SK-N-MC (cell line): ENCODE measurements around the gene RER1.

ENCODE experiments used
- EZH2 ChIP-seq: fragments of 200-600 bp; sonication (generic); IDR thresholded peaks from one replicate; pipeline ENCODE4 v1.6.1; 2017; ENCODE audit warnings: antibody characterized with exemption
- POLR2AphosphoS5 ChIP-seq: IDR thresholded peaks from 2 replicates; pipeline ENCODE4 v1.6.1; 2012; ENCODE audit warnings: mild to moderate bottlenecking, low read depth, low read length, borderline replicate concordance

DNA sequence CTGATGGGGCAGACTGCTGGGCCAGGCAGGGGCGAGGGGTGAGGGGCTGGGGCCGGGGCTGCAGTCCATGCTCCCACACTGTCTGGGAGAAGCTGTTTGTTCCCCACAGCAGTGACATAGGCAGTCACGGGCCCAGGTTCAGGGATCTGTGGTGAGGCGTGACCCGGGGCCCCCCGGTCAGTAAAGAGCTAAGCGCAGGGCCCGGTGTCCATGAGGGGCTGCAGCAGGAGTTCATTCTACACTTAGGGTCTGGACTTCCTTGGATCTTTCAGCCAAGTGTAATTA is 16.3 kb downstream of the RER1 start:
- TF ChIP-seq POLR2AphosphoS5 (no peak), EZH2 (no peak)
